ENCODE data around the gene SLC13A3.

Gene SLC13A3

GRCh38 chr20:46651091-46651962, at the start of gene SLC13A3:
Gene SLC13A3 (minus strand): TSS chr20:46651459. CDS start chr20:46651421, 38 bp downstream.
- no peak for DNase-seq

GRCh38 chr20:46701057-46701456, 49.8 kb upstream of the SLC13A3 start:
- DNase-seq: no peak

GRCh38 chr20:46700481-46700880, 49.2 kb upstream of the SLC13A3 start:
- DNase-seq: no peak

GRCh38 chr20:46699651-46700359, 48.5 kb upstream of the SLC13A3 start:
- DNase-seq: peak in 1 of 2 donors; percentile 60

GRCh38 chr20:46698788-46699187, 47.5 kb upstream of the SLC13A3 start:
- no peak for DNase-seq

- no peak for DNase-seq
Measured at GRCh38 chr20:46696791-46697279, 45.6 kb upstream of the SLC13A3 start.

GRCh38 chr20:46695892-46696291, 44.6 kb upstream of the SLC13A3 start:
- DNase-seq: no peak

GRCh38 chr20:46694484-46694883, 43.2 kb upstream of the SLC13A3 start:
- peak; percentile 38 to 59 for DNase-seq

- DNase-seq: no peak
Measured at GRCh38 chr20:46691196-46691595, 39.9 kb upstream of the SLC13A3 start.

- no peak for DNase-seq
Measured at GRCh38 chr20:46690219-46691106, 39.2 kb upstream of the SLC13A3 start.

GRCh38 chr20:46689754-46690085, 38.5 kb upstream of the SLC13A3 start:
- DNase-seq: no peak

- peak; percentile 99 to 100 for DNase-seq
Measured at GRCh38 chr20:46689082-46689753, 38.0 kb upstream of the SLC13A3 start, which contains the start of gene TP53RK. Gene TP53RK (minus strand): TSS chr20:46689444. CDS start chr20:46689414, 30 bp downstream.

GRCh38 chr20:46688151-46689081, 37.2 kb upstream of the SLC13A3 start:
- peak in 1 of 2 donors; percentile 24 for DNase-seq

GRCh38 chr20:46683939-46684750, 32.9 kb upstream of the SLC13A3 start:
- DNase-seq: no peak

GRCh38 chr20:46683668-46683938, 32.3 kb upstream of the SLC13A3 start:
- no peak for DNase-seq

GRCh38 chr20:46683011-46683667, 31.9 kb upstream of the SLC13A3 start:
- DNase-seq: no peak

GRCh38 chr20:46682063-46682821, 31.0 kb upstream of the SLC13A3 start:
- no peak for DNase-seq

GRCh38 chr20:46681032-46681854, 30.0 kb upstream of the SLC13A3 start:
- DNase-seq: peak; percentile 41 to 92
